ENCODE measurements around the gene SLC6A18.

SLC6A18 gene

GRCh38 chr5:1187234-1187949, 37.8 kb upstream of the SLC6A18 start:
- no peak for DNase-seq

GRCh38 chr5:1187950-1188334, 37.2 kb upstream of the SLC6A18 start:
- no peak for DNase-seq

GRCh38 chr5:1188464-1188863, 36.7 kb upstream of the SLC6A18 start:
- no peak for DNase-seq

GRCh38 chr5:1189269-1189668, 35.9 kb upstream of the SLC6A18 start:
- no peak for DNase-seq

- DNase-seq: no peak
Observed at GRCh38 chr5:1190278-1190677, 34.9 kb upstream of the SLC6A18 start.

GRCh38 chr5:1190837-1191239, 34.3 kb upstream of the SLC6A18 start:
- DNase-seq: no peak

- DNase-seq: no peak
Observed at GRCh38 chr5:1192971-1193590, 32.1 kb upstream of the SLC6A18 start.

GRCh38 chr5:1193591-1193985, 31.6 kb upstream of the SLC6A18 start:
- DNase-seq: no peak

GRCh38 chr5:1194378-1194777, 30.8 kb upstream of the SLC6A18 start:
- DNase-seq: no peak

GRCh38 chr5:1195439-1195838, 29.7 kb upstream of the SLC6A18 start:
- no peak for DNase-seq

- DNase-seq: no peak
Observed at GRCh38 chr5:1195916-1196315, 29.3 kb upstream of the SLC6A18 start.

- no peak for DNase-seq
Observed at GRCh38 chr5:1196562-1196961, 28.6 kb upstream of the SLC6A18 start.

GRCh38 chr5:1197876-1198666, 27.1 kb upstream of the SLC6A18 start:
- DNase-seq: no peak

- no peak for DNase-seq
Observed at GRCh38 chr5:1199340-1199648, 25.9 kb upstream of the SLC6A18 start.

GRCh38 chr5:1199649-1200494, 25.3 kb upstream of the SLC6A18 start:
- no peak for DNase-seq

GRCh38 chr5:1200495-1201326, 24.5 kb upstream of the SLC6A18 start:
- no peak for DNase-seq

- no peak for DNase-seq
Observed at GRCh38 chr5:1201327-1202025, 23.7 kb upstream of the SLC6A18 start, which contains the start of gene SLC6A19. Gene SLC6A19, plus strand, starts transcription at chr5:1201595. Its CDS starts 56 bp downstream, at chr5:1201651.

GRCh38 chr5:1202026-1202797, 23.0 kb upstream of the SLC6A18 start:
- no peak for DNase-seq

GRCh38 chr5:1202798-1203185, 22.4 kb upstream of the SLC6A18 start:
- DNase-seq: no peak

GRCh38 chr5:1203311-1203967, 21.7 kb upstream of the SLC6A18 start:
- DNase-seq: no peak
